ENCODE measurements around the gene ZNF17.
A peak's percentile ranks its signal among the peaks of the same experiment; 100 is the strongest.

Gene ZNF17

DNA sequence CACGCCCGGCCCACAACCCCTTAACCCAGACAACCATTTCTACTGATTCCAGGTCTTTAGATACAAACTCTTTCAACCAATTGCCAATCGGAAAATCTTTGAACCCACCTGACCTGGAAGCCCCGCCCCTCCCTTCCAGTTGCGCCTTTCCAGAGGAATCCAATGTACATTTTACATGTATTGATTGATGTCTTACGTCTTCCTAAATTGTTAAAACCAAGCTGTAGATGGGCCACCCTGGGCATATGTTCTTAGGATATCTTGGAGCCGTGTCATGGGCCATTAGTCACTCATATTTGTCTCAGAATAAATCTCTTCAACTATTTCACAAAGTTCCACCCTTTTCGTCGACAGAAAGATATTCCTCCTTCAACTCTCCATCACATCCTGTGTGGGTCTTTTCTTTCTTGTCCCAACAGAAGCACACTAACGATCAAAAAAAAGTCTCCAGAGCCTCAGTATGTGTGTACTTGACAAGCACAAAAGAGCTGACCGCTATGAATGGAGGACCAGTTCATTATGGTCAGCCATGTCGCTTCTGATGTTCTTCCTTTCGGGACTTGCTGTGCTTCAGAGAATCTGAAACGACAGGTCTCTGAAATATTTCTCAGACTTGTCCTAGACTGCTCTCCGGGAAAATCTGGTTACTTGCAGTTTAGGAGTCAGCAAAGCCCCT, 23.6 kb downstream of the ZNF17 start:
- no peak for TF ChIP-seq CTCF (IDR thresholded peaks at IDR 0.05; ENCODE audit: borderline replicate concordance, insufficient read depth, low read depth, low read length)
- peak overlapping the region; percentile 87 for H3K4me3 ChIP-seq (ENCODE audit: low read depth, low read length)

DNA sequence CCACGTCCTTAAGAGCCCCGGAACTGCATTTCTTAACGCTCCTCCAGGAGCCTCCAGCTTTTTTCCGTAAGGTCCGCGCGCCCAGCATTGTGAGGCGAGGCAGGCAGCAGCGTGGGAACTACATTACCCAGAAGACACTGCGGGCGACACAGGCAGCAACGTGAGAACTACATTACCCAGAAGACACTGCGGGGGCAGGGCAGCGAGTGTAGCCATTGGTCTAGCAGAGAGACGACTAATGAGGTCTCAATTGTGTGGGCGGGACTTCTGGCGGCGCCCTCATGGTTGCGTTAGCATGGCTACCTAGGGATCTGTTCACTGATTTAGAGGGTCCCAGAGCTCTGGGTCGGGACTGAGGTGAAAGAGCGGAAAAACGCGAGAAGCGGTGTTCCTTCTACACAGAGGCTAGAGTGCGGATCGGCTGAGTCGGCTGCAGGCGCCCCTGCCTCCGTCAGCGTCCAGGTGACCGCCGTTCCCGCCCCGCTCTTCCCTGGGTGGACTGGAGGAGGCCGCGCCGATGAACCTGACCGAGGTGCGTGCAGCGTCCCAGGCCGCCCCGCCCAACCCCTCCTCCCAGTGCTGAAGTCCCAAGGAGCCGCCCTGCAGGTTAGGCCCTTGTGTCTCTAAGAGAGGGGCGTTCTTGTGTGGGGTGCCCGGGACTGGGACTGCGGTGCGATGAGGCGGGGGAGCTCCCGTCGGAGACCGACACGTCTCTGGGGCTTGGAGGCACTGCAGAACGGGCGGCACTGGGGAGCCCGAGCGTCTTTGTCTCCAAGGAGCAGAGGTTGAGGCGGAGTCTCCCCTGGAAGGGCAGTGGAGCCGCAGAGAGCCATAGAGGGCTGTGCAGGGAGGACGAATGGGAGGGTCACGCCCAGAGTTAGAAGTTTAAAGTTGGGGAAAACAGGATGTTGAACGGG, 24.4 kb downstream of the ZNF17 start, which contains the start of gene ZNF749:
ZNF749 (plus strand) TSS at position 264 of the 917 bp plus-strand sequence; CDS start at position 518, 254 bp downstream.
- TF ChIP-seq CTCF (IDR thresholded peaks at IDR 0.05; ENCODE audit: borderline replicate concordance, insufficient read depth, low read depth, low read length) = no peak
- peak within 1 kb of the TSS; percentile 87 for H3K4me3 ChIP-seq (ENCODE audit: low read depth, low read length)

- no peak overlapping the region for H3K4me3 ChIP-seq (ENCODE audit: low read depth, low read length)
- TF ChIP-seq CTCF (IDR thresholded peaks at IDR 0.05; ENCODE audit: borderline replicate concordance, insufficient read depth, low read depth, low read length) = no peak
Measured at GRCh38 chr19:57436417-57436816, 25.5 kb downstream of the ZNF17 start.

- TF ChIP-seq CTCF (IDR thresholded peaks at IDR 0.05; ENCODE audit: borderline replicate concordance, insufficient read depth, low read depth, low read length) = no peak
- H3K4me3 ChIP-seq (ENCODE audit: low read depth, low read length) = no peak overlapping the region
Measured at GRCh38 chr19:57437931-57438330, 27.0 kb downstream of the ZNF17 start.

GRCh38 chr19:57438925-57439324, 28.0 kb downstream of the ZNF17 start:
- TF ChIP-seq CTCF (IDR thresholded peaks at IDR 0.05; ENCODE audit: borderline replicate concordance, insufficient read depth, low read depth, low read length) = no peak
- no peak overlapping the region for H3K4me3 ChIP-seq (ENCODE audit: low read depth, low read length)

DNA sequence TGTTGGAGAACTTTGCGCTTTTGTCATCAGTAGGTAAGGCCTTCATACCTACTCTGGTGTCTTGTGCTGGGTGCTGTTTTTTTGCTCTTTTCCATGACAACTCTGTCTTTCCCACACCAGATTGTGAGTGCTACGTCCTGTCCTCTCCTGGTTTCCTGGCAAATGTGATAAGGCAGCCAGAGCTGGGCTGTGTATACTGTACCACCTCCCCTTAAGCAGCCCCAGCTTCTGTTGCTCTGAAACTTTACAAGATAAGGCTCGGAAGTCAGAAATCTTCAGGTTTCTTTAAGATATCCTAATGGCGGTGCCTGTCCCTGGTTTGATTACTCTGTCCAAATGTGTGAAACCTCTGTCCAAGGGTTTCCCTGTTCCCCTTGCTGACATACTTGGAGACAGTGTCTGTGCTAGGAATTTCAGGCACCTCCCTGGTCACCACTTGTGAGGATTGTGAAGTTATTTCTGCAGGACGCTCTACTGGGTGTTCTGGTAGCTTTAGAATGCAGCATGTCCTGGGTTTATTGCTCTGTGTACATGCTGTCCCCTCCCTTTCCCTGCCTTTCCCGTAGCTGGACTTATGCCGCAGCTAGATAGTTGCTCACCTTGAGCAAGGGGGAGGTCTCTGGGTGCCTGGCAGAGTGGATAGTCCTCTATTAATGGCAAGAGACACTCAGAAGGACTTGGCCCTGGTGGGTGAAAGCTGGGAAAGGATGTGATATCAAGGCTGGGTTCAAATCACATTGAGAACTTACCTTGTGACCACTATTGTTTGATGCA, 31.2 kb downstream of the ZNF17 start:
- no peak overlapping the region for H3K4me3 ChIP-seq (ENCODE audit: low read depth, low read length)
- no peak for TF ChIP-seq CTCF (IDR thresholded peaks at IDR 0.05; ENCODE audit: borderline replicate concordance, insufficient read depth, low read depth, low read length)
